Fibroblast of skin of back (primary cell): ENCODE results near the gene EPHA8. TPM values are rescaled to one million over a fixed set of nuclear protein-coding genes. Genes with fewer than 3 reads are reported as not detected.
A peak's percentile ranks its signal among the peaks of the same experiment; 100 is the strongest.

Experiments used
- DNase-seq: peaks from one replicate; pipeline ENCODE4 v3.0.0-alpha.2; 2013
- polyA plus RNA-seq, 2 experiments: library from polyadenylated mRNA; unstranded; fragments of 120-200 nt; gene quantifications; one replicate each; pipeline ENCODE4 v1.2.1, GENCODE V29; 2013; ENCODE audit not compliant: insufficient read length in 2 of 2

EPHA8 gene
- not detected for polyA plus RNA-seq (2013, experiment 1 of 2; ENCODE audit: insufficient read length)
- not detected for polyA plus RNA-seq (2013, experiment 2 of 2; ENCODE audit: insufficient read length)

GRCh38 chr1:22562584-22563583, at the start of gene EPHA8:
EPHA8 (plus strand) TSS chr1:22563489; CDS start chr1:22563636, 147 bp downstream.
- DNase-seq = no peak

- no peak for DNase-seq
Measured at GRCh38 chr1:22516906-22517571, 46.2 kb upstream of the EPHA8 start.

DNA sequence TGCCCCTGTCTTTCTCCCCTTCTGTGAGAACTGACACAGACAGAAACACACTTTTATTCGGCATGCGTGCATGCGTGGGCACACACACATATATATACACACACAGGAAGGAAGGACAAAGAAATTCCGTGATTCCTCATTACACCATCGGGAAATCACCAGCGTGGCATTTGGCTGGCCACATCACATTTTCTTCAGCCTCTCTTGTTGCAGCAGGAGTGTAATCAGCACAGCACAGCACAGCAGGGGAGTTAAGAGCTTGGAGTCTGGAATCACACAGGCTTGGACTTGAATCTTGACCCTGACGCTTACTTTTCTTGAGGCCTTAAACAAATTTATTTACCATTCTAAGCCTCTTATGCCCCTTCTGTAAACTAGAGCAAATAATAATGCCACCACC, 45.3 kb upstream of the EPHA8 start:
- DNase-seq = no peak

DNA sequence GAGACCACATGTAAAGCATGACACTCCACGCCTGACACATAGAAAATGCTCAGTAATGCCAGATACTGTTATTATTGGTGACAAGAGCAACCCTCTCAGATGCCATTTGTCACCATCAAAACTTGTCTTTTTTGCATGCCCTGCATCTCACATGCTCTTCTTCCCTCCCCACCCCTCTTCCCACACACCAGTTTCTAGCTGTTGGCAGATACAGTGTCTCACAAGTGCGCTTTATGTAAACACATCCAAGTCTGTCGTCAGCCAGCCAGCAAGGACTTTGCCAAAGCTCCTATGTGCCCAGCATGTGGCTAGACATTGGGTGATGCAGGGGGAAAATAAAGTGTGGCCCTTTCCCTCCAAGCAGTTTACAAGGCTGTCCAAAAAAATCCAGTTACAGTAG, 44.9 kb upstream of the EPHA8 start:
- DNase-seq = no peak

- no peak for DNase-seq
Measured at GRCh38 chr1:22520871-22521270, 42.4 kb upstream of the EPHA8 start.

GRCh38 chr1:22521692-22522091, 41.6 kb upstream of the EPHA8 start:
- no peak for DNase-seq

DNA sequence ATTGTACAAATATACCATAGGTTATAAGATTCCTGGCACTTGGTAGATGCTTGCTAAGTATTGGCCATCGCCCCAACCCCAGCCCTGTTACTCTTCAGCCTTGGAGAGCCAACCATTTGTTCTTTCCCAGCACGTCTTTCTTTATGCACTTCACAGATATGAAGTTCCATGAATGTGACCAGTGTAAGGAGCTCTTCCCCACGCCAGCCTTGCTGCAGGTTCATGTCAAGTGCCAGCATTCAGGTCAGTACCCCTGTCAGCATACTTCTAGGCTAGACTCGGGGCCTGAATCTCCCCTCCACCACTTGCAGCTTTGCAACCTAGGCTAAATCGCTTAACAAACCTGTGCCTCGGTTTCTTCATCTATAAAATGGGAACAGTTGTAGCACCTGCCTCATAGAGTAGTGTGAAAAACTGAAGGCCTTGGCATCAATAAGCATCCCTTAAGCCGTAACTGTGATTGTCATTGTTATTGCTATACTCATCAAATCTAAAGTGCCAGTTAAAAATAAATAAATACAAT, 41.0 kb upstream of the EPHA8 start:
- no peak for DNase-seq

GRCh38 chr1:22524481-22524880, 38.8 kb upstream of the EPHA8 start:
- DNase-seq = no peak

DNA sequence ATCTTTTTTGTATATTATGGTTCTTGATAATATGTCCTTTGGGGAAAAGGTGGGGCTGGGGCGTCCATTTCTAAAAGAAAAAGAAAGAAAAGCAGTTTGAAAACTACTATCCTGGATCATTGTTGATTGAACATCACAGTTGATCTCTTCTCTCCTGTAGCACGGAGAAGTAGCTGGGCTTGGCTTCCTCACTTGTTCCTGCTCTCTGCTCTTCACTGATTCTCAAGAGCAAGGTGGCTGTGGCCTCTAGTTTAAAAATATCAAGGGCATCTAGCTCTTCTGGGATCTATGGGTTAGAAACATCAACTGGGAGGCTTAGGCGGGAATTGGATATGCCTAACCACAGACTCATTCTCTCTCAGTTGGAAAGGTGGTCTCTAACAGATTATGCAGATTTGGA, 38.1 kb upstream of the EPHA8 start:
- DNase-seq = no peak

GRCh38 chr1:22525646-22526045, 37.6 kb upstream of the EPHA8 start:
- no peak for DNase-seq

- no peak for DNase-seq
Measured at GRCh38 chr1:22526098-22526497, 37.2 kb upstream of the EPHA8 start.

GRCh38 chr1:22526677-22527076, 36.6 kb upstream of the EPHA8 start:
- no peak for DNase-seq

DNA sequence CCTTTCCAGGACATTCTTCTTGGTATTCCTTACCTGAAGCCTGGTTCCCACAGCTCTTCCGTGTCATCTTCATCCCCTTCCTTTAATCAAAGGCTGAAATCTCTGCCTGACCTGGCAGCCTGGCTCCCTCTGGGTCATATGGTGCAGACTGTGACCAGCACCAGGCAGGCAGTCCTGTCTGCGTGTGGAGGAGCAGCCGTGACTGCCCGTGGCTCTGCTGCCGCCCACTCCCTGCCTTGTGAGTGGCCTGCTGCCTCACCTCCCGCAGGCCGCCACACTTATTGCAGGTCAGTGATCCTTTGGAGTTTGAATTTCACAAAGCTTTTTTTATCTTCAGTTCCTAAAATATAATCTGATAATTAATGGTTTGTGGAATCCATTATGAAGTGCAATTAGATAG, 36.2 kb upstream of the EPHA8 start:
- no peak for DNase-seq

- no peak for DNase-seq
Measured at GRCh38 chr1:22527555-22528296, 35.6 kb upstream of the EPHA8 start.

DNA sequence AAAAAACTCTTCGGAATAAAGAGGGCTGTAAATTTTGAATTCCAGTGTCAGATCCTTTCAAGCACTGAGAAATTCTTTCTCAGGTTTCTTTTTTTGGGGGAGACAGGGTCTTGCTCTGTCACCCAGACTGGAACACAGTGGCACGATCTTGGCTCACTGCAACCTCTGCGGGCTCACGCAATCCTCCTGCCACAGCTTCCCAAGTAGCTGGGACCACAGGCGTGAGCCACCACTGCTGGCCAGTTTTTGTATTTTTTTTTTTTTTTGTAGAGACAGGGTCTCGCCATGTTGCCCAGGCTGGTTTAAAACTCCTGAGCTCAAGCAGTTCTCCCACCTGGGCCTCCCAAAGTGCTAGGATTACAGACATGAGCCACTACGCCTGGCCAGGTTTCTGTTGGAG, 34.8 kb upstream of the EPHA8 start:
- no peak for DNase-seq

- DNase-seq = peak; percentile 38
Measured at GRCh38 chr1:22529901-22530621, 33.2 kb upstream of the EPHA8 start.

GRCh38 chr1:22530715-22531114, 32.6 kb upstream of the EPHA8 start:
- DNase-seq = no peak

DNA sequence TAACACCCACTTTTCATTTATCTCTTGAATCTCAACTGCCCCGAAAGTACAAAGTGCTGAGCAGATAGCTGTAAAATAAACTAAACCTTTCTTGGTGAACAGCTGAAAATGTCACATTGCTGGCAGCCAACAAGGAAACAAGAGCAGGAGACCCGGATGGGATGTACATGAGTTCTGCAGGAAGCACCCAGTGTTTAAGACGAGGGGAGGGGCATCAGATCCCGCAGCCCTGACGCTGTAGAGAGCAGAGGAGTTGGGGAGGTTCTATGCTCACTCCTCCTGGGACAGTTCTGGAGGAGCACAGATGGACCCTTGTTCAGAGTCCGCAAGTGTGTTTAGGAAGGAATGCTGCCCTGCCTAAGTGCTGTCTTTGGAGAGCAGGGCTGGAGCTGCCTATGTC, 32.0 kb upstream of the EPHA8 start:
- DNase-seq = no peak

DNA sequence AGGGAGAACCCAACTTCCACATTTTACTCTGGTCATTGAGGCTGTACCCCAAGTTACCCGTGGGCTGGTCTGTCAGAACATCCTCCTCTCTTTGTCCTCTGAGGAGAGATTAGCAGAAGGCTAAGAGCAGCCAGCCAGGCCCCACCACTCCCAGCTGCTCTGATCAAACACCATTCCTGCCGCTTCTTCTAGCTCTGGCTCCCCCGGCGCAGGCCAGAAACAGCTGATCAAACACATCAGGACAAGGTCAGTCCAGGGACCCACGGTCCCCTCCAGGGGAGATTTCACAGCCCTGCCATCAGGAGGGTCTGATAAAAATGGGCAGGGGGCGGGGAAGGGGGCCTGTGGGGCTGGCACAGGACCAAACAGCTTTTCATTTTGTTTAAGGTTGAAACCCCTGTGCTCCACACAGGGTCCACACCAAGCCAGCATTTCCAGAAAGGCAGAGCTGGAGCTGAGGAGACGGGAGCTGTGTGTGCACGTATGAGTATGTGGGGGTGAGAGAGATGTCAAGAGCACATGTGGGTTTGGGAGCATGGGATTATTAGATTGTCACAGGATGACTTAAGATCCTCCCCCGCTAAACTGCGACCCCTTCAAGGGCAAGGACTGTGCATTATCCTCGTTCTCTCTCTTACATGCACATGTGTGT, 29.9 kb upstream of the EPHA8 start:
- DNase-seq = no peak

- no peak for DNase-seq
Measured at GRCh38 chr1:22534951-22535350, 28.3 kb upstream of the EPHA8 start.

DNA sequence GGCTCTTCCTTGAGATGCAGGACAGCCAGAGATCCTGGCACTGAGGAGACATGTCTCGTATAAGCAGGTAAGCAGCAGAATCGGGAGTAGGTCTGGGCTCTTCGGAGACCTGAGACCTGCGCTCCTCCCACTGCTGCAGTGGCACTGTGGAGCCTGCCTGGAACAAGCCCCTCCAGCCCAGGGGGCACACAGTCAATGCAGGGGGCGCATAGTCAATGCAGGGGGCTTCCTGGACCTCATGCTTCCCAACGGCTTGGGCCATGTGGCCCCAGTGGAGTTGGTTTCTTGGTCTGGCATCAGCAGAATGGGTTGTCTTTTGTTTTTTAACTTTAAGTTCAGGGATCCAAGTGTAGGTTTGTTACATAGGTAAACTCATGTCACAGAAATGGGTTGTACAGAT, 27.9 kb upstream of the EPHA8 start:
- DNase-seq = no peak
